NOMO-1 treated with dmso at 0.1 percent for 144 hours (cell line): ENCODE results near the gene SPTB.

ENCODE experiments used
- DNase-seq: peaks from one replicate; lab custom pipeline; 2025; ENCODE audit not compliant: unreplicated experiment; lab: John Stamatoyannopoulos, UW

Gene SPTB

GRCh38 chr14:64889352-64889751, 9.6 kb upstream of the SPTB start:
- no peak for DNase-seq

GRCh38 chr14:64885559-64885958, 5.9 kb upstream of the SPTB start:
- DNase-seq: no peak

- DNase-seq: peak; percentile 17
Measured at GRCh38 chr14:64880221-64881121, 764 bp upstream of the SPTB start.

- DNase-seq: no peak
Measured at GRCh38 chr14:64878837-64879634, 671 bp downstream of the SPTB start.

- no peak for DNase-seq
Measured at GRCh38 chr14:64877846-64878245, 1.9 kb downstream of the SPTB start.

GRCh38 chr14:64875350-64875749, 4.4 kb downstream of the SPTB start:
- no peak for DNase-seq

- DNase-seq: no peak
Measured at GRCh38 chr14:64873506-64874219, 6.0 kb downstream of the SPTB start.

- DNase-seq: no peak
Measured at GRCh38 chr14:64871344-64871743, 8.4 kb downstream of the SPTB start.

- DNase-seq: no peak
Measured at GRCh38 chr14:64870160-64870559, 9.5 kb downstream of the SPTB start.

GRCh38 chr14:64868841-64869240, 10.9 kb downstream of the SPTB start:
- no peak for DNase-seq

GRCh38 chr14:64868379-64868778, 11.3 kb downstream of the SPTB start:
- DNase-seq: no peak

- DNase-seq: no peak
Measured at GRCh38 chr14:64867182-64867581, 12.5 kb downstream of the SPTB start.

- DNase-seq: no peak
Measured at GRCh38 chr14:64865992-64866391, 13.7 kb downstream of the SPTB start.

GRCh38 chr14:64865109-64865508, 14.6 kb downstream of the SPTB start:
- DNase-seq: no peak

- no peak for DNase-seq
Measured at GRCh38 chr14:64864258-64864657, 15.4 kb downstream of the SPTB start.

- no peak for DNase-seq
Measured at GRCh38 chr14:64861916-64862315, 17.8 kb downstream of the SPTB start.

GRCh38 chr14:64860039-64860438, 19.7 kb downstream of the SPTB start:
- DNase-seq: no peak

- no peak for DNase-seq
Measured at GRCh38 chr14:64857979-64858744, 21.5 kb downstream of the SPTB start.

- no peak for DNase-seq
Measured at GRCh38 chr14:64856529-64857445, 22.9 kb downstream of the SPTB start.
